DLD1 (cell line): ENCODE measurements around the gene ELFN2.
"Not testable (repeated sequence)": the region's sequence is repeated elsewhere in the genome, so short reads cannot be mapped to it uniquely, and the experiment has no call there.

Experiments used
- in situ Hi-C: cut with HindIII; loops from 2 replicates; pipeline ENCODE4 v1.10.0; 2017; ENCODE audit warnings: low sequenced_read_pairs

The ELFN2 gene, protein sequence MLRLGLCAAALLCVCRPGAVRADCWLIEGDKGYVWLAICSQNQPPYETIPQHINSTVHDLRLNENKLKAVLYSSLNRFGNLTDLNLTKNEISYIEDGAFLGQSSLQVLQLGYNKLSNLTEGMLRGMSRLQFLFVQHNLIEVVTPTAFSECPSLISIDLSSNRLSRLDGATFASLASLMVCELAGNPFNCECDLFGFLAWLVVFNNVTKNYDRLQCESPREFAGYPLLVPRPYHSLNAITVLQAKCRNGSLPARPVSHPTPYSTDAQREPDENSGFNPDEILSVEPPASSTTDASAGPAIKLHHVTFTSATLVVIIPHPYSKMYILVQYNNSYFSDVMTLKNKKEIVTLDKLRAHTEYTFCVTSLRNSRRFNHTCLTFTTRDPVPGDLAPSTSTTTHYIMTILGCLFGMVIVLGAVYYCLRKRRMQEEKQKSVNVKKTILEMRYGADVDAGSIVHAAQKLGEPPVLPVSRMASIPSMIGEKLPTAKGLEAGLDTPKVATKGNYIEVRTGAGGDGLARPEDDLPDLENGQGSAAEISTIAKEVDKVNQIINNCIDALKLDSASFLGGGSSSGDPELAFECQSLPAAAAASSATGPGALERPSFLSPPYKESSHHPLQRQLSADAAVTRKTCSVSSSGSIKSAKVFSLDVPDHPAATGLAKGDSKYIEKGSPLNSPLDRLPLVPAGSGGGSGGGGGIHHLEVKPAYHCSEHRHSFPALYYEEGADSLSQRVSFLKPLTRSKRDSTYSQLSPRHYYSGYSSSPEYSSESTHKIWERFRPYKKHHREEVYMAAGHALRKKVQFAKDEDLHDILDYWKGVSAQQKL

GRCh38 chr22:37427135-37427710 is at the start of gene ELFN2:
Gene ELFN2, minus strand, starts transcription at chr22:37427479. Its CDS starts 51,945 bp downstream, at chr22:37375534.
- in situ Hi-C loops = no loop called here

DNA sequence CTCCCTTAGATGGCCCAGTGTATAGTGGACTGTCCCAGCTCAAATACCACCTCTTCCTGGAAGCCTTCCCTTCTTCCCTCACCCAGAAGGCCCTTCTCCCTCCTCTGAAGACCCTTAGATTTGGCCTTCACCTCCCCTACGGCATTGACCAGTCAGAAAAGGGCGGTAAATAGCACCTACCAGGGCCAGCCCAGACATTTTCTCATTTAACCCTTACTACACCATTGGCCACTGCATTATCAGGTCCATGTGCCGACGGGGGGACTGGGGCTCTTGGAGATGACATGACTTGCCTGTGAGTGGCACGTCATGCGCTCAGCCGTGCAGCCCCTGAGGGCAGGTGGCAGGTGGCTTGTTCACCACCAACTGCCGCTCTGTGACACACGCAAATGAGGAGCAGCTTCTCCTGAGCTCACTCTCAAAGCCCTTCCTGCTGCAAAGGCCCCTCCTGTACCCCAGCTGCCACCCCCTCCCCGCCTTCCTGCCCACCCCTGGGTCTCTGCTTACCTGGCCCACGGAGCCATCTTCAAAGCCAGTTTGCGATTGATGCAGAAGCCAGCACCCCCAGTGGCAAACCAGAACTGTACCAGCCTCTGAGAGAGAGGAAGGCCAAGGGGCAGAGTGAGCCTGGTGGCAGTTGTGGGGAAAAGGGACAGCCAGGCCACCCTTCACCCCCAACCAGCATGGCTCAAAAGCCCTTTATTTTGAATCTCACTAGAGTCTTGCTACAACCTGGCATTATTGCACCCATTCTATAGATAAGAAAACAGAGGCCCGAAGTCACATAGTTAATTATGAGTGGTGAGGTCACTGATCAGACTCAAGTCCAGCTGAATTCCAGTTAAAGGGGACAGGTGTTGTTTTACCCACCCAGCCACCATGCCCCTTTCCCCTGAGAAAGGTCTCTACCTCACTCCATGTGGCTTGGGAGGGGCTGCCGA is 49.4 kb upstream of the ELFN2 start:
- in situ Hi-C loops = no loop called here

DNA sequence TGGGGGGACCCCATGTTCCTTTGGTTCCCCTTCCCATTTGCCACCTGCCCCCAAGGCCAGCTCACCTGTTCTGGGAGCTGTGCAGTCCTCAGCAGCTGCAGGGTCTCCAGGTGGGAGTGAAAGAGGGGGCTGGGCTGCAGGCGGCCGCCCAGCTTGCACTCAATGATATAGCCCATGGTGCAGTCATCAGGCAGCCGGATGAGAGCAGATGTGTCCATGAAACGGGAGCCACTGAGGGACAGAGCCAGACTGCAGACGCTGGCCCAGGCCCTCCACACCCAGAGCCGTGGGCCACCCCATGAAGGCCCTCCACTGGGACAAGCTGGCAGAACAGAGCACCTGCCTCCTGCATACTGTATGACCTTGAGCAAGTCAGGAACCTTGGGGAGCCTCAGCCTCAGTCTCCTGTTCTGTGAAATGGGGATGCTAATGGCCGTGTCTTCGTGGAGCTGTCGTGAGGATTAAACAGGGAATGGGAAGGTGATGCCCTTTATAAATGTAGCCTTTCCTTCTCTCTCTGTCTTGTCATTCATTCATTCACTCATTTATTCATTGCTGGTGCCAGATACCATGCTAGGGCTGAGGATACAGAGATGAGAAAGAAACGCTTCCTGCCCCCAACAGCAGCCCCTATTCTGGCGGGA is 47.3 kb upstream of the ELFN2 start:
- in situ Hi-C loops = no loop called here

GRCh38 chr22:37473437-37473946 is 46.2 kb upstream of the ELFN2 start:
- in situ Hi-C loops = no loop called here

DNA sequence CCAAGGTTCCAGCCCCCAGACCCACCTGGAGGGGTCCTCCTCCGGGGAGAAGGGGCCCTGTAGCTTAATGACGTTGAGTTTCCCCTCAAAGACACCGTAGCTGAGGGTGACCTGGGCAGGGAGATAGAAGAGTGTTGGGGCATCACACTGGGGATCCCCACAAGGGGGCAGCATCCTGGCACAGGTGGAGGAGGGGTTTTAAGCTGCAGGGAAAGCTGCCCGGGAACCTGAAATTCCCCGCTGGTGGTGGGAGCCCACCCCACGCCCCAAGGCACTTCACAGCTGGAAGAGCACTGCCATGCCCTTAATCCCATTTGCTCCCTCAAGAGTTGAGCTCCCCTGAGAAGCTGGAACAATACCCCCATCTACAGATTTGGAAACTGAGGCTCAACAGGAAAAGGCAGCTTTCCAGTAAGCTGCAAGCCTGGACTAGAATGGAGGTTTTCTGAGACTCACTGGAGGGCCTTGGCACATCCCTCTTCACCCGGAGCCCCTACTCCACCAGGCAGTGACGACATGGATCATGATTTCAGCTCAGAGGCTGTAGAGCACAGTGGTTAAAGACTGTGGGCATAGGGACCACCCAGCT is 45.2 kb upstream of the ELFN2 start:
- in situ Hi-C loops = no loop called here

DNA sequence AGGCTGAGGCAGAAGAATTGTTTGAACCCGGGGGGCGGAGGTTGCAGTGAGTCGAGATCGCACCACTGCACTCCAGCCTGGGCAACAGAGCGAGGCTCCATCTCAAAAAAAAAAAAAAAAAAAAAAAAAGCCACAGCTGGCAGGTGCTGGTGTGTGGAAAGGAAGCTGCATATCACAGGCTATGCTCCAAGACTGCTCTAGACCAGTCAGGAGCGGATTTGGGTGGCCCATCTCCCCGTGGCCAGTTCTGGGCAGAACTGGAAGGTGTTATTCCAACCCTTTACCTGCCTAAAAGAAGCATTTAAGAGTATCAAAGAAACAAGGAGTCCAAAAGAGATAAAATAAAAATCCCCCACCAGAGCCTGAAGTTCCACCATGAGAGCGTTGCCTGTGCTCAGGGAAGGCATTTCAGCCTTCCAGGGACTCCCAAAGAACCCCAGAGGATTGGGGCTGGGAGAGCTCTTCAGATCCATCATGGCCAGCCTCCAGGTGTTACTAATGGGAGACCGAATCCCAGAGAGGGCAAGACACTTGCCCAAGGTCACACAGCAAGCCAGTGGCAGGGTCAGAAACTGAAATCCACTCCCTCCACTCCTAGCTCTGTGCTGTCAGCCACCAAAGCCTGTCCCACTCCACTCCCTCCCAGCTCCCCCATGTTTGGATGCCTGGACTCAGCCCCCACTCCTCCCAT is 44.6 kb upstream of the ELFN2 start:
- in situ Hi-C loops = no loop called here

- in situ Hi-C loops = no loop called here
These were observed 42.8 kb upstream of the ELFN2 start for GRCh38 chr22:37470087-37470445.

DNA sequence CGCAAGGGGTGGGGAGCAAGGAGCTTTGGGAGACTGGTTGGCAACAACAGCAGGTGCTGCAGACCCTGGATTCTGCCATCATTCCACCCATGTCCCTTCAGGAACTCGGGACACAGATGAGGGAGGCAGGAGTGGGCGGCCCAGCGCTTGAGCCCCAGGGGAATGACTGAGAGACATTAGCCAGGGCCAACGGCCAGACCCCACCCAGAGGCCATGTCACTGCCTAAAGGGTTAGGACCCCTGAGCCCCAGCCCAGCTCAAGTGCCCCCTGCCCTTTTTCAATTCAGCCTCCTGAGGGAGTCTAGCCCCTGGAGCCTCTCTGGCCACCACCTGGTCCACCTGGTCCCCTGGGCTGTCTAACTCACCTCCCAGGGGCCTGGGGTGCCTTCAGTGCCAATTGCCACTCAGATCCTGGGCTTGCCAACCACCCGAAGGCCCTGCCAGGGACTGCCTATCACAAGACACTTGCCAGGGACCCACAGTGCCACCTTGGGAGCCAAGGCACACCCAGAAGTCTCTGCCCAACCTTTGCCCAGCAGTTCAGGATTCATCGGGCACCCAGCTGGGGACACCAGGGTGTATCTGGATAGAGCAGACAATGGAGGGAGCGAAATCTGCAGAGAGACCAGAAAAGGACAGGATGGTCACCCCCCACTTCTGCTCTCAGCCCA is 42.3 kb upstream of the ELFN2 start:
- in situ Hi-C loops = no loop called here

DNA sequence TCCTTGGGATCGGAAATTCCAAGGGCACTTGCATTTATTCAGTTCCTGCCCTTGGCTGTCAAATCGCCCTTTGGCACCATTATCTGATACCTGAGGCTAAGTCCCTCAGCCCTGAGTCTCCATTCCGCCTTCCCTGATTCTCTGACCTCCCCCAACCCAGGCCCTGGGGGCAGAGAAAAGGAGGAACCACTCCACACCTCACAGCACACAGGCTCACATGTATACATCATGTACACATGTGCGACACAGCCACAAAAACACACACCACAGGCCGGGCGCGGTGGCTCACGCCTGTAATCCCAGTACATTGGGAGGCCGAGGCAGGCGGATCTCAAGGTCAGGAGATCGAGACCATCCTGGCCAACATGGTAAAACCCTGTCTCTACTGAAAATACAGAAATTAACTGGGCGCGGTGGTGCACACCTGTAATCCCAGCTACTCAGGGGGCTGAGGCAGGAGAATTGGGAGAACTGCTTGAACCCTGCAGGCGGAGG is 41.0 kb upstream of the ELFN2 start:
- in situ Hi-C loops = not testable (repeated sequence)

GRCh38 chr22:37467391-37467955 is 40.2 kb upstream of the ELFN2 start:
- in situ Hi-C loops = no loop called here

GRCh38 chr22:37464181-37464580 is 36.9 kb upstream of the ELFN2 start:
- in situ Hi-C loops = no loop called here

DNA sequence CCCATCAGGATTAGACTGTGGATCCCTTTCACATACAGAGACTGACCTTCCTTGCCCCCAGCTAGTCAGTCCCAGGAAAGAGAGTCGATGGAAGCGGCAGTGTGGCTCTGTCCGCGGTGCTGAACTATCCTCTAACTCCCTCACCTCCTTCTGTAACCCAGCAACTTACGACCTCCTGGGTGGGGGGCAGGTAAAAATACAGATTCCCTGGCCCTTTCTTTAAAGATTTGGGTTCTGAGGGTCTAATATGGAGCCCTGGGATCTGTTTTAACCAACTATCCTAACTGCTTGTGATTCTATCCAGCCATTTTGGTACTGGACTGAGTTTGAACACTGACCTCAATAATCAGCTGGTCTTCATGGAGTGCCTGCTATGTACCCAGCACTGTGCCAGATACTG is 35.7 kb upstream of the ELFN2 start:
- in situ Hi-C loops = no loop called here

- in situ Hi-C loops = no loop called here
These were observed 35.2 kb upstream of the ELFN2 start for GRCh38 chr22:37462436-37462835.

DNA sequence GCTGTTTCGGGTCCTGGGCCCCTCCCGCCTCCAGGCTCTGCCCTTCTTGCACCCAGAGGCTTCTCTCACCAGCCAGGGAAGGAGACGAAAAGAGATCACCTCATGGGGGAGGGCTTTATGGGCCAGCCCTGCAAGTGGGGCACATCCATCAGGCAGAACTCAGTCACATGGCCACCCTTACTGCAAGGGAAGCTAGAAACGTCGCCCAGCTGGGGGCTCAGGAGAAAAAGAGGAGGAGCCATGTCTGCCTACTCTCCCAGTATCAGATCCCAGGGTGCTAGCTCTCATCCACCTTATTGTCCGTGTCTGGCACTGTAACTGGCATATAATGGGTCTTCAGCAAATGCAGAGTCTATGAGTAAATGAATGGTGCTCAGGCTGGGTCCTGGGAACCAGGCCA is 34.7 kb upstream of the ELFN2 start:
- in situ Hi-C loops = no loop called here

- in situ Hi-C loops = no loop called here
These were observed 33.4 kb upstream of the ELFN2 start for GRCh38 chr22:37460684-37461083.

GRCh38 chr22:37459206-37459605 is 31.9 kb upstream of the ELFN2 start:
- in situ Hi-C loops = no loop called here

DNA sequence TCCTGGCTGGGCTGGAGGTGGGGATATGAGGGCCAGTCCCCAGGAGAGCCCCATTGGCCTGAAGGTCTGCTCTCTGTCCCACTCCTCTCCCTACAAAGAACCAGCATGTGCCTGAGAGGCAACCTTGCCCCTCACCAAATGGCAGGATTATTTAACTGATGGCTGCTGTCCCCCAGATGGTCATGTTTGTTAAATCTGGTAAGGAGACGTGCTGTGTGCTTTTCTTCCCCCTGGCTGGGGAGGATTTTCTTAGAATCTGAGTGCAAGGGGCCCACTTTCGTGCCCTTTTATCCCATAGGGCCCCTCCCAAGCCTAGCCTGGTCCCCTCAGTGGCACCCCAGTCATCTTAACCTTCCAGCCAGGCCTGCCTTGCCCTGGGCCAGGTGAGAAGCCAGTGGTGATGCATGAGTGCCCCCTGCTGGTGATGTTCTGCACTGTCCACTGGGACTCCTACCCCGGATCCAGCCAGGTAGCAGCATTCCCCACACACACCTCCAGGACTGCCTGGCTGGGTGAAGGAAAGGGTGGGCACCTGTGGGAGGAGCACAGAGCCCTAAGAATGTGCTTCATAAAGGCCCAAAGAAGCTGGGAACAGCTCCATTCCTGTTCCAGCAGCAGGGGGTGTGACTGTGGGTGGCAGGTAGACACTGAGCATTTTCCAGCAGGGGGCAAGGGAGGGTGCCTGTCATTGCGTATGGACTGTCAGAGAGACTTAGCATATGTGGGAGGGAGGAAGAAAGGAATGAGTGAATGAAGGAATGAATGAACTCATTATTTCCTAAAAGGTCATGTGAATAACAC is 30.0 kb upstream of the ELFN2 start:
- in situ Hi-C loops = no loop called here
